HFFc6 (cell line): ENCODE measurements around the gene NRP2. TPM values are rescaled to one million over a fixed set of nuclear protein-coding genes. Genes with fewer than 3 reads are reported as not detected.

ENCODE experiments used
- DNase-seq: peaks from one replicate; pipeline ENCODE4 v3.0.0-alpha.2; 2018
- H3K27ac Mint-ChIP-seq: 2 replicates; pipeline ENCODE4 v1.8.0; 2020; ENCODE audit warnings: mild to moderate bottlenecking, mixed read lengths
- H3K27me3 Mint-ChIP-seq: 2 replicates; pipeline ENCODE4 v1.8.0; 2021; ENCODE audit warnings: mild to moderate bottlenecking, moderate library complexity, mixed read lengths; ENCODE audit not compliant: insufficient read depth
- H3K36me3 Mint-ChIP-seq: 2 replicates; pipeline ENCODE4 v1.8.0; 2021; ENCODE audit warnings: low read depth, mixed read lengths
- H3K4me1 Mint-ChIP-seq: 2 replicates; pipeline ENCODE4 v1.8.0; 2020; ENCODE audit warnings: low read depth, mixed read lengths
- H3K4me3 Mint-ChIP-seq: 2 replicates; pipeline ENCODE4 v1.8.0; 2020; ENCODE audit warnings: mild to moderate bottlenecking, moderate library complexity, mixed read lengths
- H3K9me3 Mint-ChIP-seq: 2 replicates; pipeline ENCODE4 v1.8.0; 2020; ENCODE audit warnings: mild to moderate bottlenecking, mixed read lengths
- CTCF ChIP-seq: fragments of 200-600 bp; sonication (generic); IDR thresholded peaks from 2 replicates; pipeline ENCODE4 v1.5.0; 2021; ENCODE audit warnings: antibody characterized with exemption, mild to moderate bottlenecking
- total RNA-seq, 6 experiments: library from RNA; stranded (reverse); fragmentation: NEBNext Ultra II Directional; extraction: Animal tissue kit (Norgen Biotek cat#: 25700); gene quantifications; 2 replicates in 1 of 6; 3 replicates in 5 of 6; pipeline ENCODE4 v1.2.3, GENCODE V29; 2021

NRP2 gene
- total RNA-seq, 6 experiments from 2014 or later, result 11.8 to 25.1 (median 21.4) TPM

- Mint-ChIP-seq H3K27ac (no peak overlapping the region), H3K27me3 (peaks cover 14% of the 10 kb centered on the region), H3K4me3 (no peak overlapping the region), H3K9me3 (no peaks in the 10 kb centered on the region), H3K4me1 (no peaks in the 10 kb centered on the region), H3K36me3 (no peaks in the 10 kb centered on the region; the same call in 1 of the 2 replicates)
- no peak for TF ChIP-seq CTCF
- DNase-seq, result no peak
Measured at GRCh38 chr2:205802065-205802464, 119.8 kb downstream of the NRP2 start.

- peaks cover 20% of the 10 kb centered on the region for H3K27me3 Mint-ChIP-seq
- no peak for TF ChIP-seq CTCF
- no peak overlapping the region for H3K4me3 Mint-ChIP-seq
- H3K36me3 Mint-ChIP-seq, result no peaks in the 10 kb centered on the region; the same call in 1 of the 2 replicates
- H3K9me3 Mint-ChIP-seq, result no peaks in the 10 kb centered on the region
- no peaks in the 10 kb centered on the region for H3K4me1 Mint-ChIP-seq
- H3K27ac Mint-ChIP-seq, result no peak overlapping the region
- DNase-seq, result no peak
Measured at GRCh38 chr2:205802941-205803340, 120.6 kb downstream of the NRP2 start.

GRCh38 chr2:205803500-205803899 is 121.2 kb downstream of the NRP2 start:
- no peaks in the 10 kb centered on the region for H3K9me3 Mint-ChIP-seq
- H3K4me3 Mint-ChIP-seq, result no peak overlapping the region
- no peak for TF ChIP-seq CTCF
- no peaks in the 10 kb centered on the region for H3K4me1 Mint-ChIP-seq
- H3K36me3 Mint-ChIP-seq, result no peaks in the 10 kb centered on the region; the same call in 1 of the 2 replicates
- peaks cover 25% of the 10 kb centered on the region for H3K27me3 Mint-ChIP-seq
- no peak for DNase-seq
- no peak overlapping the region for H3K27ac Mint-ChIP-seq

- no peaks in the 10 kb centered on the region for H3K9me3 Mint-ChIP-seq
- H3K27ac Mint-ChIP-seq, result no peak overlapping the region
- no peak for DNase-seq
- no peak overlapping the region for H3K4me3 Mint-ChIP-seq
- H3K4me1 Mint-ChIP-seq, result no peaks in the 10 kb centered on the region
- TF ChIP-seq CTCF, result no peak
- no peaks in the 10 kb centered on the region for H3K36me3 Mint-ChIP-seq
- peaks cover 30% of the 10 kb centered on the region for H3K27me3 Mint-ChIP-seq
Measured at GRCh38 chr2:205805136-205805535, 122.8 kb downstream of the NRP2 start.

- no peak overlapping the region for H3K27ac Mint-ChIP-seq
Measured at GRCh38 chr2:205806143-205806905, 124.0 kb downstream of the NRP2 start.

More at GRCh38 chr2:205806143-205806905, 124.0 kb downstream of the NRP2 start:
- Mint-ChIP-seq H3K27me3 (peaks cover 30% of the 10 kb centered on the region), H3K36me3 (no peaks in the 10 kb centered on the region), H3K4me1 (no peaks in the 10 kb centered on the region), H3K9me3 (no peaks in the 10 kb centered on the region), H3K4me3 (no peak overlapping the region)
- no peak for DNase-seq
- TF ChIP-seq CTCF, result no peak
